NOMO-1 treated with DMSO at 0.1 percent for 48 hours (cell line): Measurements from ENCODE around the gene FEZ2.
A peak's percentile ranks its signal among the peaks of the same experiment; 100 is the strongest.

Source experiments
- DNase-seq: peaks from one replicate; lab custom pipeline; 2025; ENCODE audit not compliant: unreplicated experiment; lab: John Stamatoyannopoulos, UW

The FEZ2 gene

DNA sequence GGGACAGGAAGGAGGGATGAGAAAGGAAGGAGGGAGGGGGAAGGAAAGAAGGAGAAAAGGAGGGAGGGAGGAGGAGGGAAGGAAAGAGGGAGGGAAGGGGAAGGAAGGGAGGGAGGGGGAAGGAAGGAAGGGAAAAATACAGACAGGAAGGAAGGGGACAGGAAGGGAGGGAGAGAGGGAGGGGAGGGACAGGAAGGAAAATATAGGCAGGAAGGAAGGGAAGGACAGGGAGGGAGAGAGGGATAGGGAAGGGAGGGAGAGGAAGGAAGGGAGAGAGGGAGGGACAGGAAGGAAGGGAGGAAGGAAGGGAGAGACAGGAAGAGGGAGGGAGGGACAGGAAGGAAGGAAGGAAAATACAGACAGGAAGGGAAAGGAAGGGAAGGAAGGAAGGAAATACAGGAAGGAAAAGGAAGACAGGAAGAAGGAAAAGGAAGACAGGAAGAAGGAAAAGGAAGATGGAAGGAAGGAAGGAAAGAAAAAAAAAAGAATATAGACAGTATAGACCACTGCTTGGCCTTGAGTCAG lies 63.6 kb downstream of the FEZ2 start:
- no peak for DNase-seq

DNA sequence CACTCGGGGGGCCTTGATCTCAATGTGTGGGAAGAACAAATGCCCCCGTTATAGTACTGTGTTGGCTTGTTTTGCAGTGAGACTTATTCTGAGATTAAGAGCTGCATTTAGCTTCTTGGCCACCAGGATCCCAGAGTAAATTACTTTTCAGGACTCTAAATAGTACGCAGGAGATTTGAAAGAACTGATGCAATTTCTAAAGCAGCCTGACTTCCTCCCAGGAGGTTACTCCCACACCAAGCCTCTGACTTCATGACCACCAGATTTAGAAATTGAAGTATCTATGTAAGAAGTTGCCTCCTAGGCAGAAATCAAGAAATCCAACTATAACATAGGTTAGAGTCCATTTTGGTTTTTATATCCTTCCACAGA lies 67.0 kb downstream of the FEZ2 start:
- DNase-seq = peak; percentile 64

DNA sequence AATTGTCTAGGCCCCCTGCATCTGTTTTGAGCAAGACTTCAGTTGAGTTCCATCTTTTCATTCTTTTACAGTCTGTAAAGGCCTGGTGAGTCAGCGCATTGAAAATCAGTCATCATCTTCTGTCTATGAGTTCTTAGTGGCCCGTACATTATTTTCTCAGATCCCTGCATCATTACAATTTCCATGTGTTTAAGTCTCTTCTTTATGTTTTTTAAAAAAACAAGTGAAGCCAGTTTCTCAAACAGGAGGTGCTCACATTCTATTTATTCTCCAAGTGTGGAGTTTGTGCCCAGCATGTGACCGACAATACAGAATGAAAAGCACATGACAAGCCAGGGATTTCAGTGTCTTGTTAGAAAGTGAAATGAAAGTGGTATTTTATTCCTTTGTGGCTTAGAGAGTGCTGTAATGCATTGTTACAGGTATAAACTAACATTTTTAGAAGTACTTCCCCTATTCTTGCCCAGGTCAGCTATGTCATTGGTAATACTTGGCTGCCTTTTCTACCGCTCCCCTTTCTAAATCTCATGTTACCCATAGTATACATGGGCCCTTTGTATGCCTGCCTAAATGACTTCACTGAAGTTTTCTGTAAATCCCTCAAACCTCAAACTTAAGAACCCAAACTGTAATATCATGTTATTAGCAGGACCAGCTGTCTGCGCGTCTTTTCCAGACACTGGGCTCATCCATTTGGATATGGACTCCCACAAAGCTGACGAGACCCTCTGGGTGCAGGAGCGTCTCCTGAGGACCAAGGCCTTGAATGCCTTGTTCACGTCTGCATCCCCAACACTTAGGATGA lies 67.6 kb downstream of the FEZ2 start:
- DNase-seq = peak; percentile 39

DNA sequence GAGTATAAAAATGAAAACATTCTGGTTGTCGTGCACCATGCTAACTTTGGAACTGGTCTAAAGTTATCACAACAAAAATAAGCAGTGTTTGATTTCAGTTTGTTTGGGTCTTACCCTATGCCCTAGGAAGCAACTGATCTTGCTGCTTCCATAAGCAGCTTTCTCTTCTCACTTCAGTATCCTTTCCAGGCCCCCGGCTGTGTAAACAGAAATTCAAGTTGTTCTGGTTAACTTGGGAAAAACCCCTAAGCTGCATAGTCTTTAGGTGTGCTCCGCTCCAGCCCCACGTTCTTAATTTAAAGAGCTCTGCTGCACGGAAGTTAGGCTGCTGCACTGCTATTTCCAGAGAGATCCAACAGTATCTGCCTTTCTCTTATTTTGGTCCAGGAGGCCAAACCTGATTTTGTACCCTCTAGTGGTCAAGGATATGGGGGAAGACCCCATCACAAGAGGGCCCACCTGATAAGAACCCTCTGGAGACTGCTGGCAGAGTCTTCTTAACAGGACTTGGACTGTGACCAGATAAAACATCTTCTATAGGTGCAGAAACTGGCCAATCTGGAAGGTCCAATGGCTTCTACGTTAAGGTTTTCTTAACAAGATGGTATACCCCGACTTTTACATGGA lies 69.1 kb downstream of the FEZ2 start:
- DNase-seq = no peak

DNA sequence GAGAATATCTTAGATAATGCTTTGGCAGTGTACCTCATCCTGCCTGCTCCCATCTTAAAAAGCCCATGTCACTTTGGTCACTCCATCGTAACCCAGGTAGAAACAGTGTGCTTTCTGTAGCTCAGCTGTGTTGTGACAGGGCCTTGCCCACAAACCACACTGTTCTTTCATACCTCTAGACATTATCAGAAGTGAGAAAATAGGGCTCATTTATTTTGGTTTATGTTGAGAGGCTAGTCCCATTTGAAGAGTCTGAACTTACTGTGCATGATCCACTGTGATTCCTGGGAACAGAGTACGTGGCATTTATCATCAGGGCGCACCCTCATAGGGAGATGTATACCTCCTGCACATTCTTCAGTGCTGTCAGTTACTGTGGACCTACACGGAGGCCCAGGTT lies 69.7 kb downstream of the FEZ2 start:
- DNase-seq = no peak

DNA sequence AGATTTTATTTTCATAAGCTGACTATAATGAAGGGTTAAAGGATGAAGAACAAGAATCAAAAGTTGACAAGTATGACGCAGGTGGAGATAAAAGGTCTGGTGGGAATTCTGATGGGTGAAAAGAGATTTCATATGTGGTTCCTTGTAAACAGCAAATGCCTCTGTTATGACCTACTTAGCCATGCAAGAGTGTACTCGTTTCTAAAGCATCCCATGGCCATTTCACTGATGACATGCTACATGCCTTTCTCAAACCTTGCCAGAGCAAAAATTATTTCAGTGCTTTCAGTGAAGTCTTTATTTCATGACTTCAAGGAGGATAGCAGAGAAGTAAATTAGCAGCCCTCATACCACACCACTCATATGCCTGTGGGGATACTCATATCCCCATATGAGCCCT lies 71.7 kb downstream of the FEZ2 start:
- DNase-seq = no peak

DNA sequence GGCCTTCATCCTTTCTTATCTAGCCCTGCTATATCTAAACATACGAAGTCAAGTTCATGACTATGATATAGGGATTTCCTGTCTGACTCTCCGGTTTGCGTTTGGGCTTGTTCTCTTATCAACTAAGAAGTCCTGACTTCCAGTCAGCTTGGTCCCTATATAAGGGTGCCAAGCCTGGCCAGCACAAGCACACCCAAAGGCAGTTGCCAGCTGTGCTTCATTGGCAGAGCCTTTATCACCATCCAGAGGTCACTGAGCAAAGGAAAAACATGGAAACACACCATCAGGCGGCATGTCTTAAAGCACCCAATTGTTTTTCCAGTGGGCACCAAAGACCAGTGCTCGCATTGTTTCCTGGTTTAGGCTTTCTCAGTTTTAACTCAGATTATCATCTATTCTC lies 72.7 kb downstream of the FEZ2 start:
- no peak for DNase-seq

DNA sequence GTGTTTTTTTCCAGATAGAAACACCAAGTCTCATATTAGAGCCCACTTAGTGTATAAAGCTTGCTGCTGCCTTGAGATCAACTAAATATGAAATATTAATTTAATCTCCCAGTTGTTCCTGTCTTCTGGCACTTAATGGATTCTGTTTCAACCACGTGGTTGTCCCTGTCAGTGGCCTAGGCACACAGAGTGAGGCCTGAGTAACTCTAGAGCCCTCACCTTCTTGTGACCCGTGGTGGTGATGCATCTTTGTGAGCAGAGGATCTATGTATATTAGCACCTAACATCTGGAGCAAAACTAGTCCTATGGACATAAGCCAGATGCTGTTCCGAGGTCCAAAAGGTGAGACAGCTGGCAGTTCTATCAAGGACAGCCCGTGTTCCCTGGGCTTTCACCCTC lies 74.8 kb downstream of the FEZ2 start:
- no peak for DNase-seq

DNA sequence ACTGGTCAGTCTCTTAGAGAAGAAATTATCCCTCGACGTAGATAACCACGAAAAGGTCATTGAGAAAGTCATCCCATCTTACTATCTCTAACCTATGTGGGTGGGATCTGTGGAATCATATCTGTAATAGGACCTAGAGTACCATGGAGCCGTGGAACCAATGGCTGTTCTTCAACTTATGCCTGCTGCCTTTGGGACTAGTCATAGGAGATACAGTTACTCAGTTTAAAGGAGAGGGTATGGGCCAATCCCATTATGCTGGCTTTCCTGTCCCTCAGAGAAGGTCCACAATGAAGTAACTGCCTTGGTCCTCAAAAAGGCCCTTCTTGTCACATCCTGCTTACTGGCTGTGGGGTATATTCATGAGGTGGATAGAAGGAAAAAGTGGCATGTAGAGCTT lies 77.5 kb downstream of the FEZ2 start:
- no peak for DNase-seq

DNA sequence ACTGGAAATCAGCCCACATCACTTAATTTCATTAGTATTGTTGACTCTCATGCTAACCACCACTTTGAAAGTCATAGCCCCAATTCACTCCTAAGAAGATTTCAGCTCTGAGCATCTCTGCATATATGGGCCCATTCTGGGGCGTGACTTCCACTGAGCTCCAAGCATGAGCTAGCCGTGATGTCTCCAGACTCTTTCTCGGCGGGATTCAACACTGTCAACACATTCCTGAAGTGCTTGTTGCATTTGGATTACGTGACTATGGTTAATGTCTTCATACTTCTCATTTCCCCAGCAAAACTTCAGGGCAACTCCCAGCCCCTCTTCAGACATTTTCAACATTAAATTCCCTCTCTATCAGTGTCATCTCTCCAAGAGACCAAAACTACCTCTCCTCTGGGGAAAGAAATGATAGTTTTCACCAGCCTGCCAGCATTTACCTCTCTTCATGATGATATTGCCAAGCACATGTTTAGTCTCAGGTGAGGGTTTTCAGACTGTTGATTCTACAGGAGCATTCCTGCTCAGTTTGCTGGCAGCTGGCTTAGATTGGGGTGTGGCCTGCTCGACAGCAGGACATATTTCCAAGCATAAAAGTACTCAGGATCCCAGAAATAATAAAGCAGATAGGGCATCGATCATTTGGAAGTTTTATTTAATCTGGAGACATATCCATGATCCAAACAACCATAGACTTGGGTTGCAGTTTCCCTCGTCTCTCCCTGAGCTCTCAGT lies 81.7 kb downstream of the FEZ2 start:
- no peak for DNase-seq

DNA sequence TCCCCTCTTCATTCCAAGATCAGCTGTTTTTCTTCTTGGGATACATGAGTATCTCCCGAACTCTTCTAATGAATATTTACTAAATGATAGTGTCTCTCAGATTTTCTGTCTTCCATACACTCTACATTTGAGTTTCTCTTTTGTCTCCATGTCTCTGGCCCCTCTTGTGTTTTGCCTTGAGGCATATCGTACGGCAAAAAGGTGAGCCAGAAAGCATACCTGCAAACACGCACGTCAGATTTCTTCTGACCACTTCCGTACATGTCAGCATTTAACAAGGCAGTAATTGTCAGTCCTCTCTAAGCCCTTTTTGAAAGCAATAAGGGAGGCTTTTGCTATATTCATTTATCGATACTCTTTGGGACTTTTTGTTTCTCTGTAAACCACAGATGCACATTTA lies 82.4 kb downstream of the FEZ2 start:
- DNase-seq = no peak

DNA sequence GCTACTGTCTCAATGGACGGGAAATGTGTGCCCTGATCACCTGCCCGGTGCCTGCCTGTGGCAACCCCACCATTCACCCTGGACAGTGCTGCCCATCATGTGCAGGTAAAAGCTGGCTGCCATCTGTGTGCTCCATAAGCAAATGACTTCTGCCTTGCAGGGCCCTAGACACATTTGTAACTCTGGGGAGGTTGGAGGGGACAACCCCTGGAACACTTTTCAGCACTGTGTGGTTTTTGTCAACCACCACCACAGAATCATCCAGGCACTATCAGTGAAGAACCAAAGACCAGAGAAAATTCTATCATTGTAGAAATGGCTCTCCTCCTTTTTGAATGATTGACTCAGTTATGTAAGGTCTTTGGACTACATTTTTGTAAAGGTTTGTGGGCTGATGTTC lies 84.3 kb downstream of the FEZ2 start:
- no peak for DNase-seq

DNA sequence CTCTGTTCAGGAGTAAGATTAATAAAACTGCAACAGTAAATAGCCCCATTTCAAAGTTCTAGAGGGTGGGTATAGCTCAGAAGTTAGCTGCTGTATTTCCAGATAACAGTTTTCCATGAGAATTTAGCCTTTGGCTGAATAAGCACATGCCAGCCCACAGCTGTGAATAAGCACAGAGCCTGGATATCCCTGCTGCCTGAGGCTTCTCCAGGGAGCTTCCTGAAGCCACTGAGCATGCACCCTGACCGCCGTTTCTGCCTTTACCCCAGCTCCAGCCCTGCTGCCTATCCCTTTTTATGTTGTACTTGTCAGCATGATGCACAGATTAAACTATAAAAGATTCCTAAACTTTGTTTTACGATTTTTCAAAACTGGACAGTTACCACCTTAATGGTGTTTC lies 85.3 kb downstream of the FEZ2 start:
- DNase-seq = no peak

DNA sequence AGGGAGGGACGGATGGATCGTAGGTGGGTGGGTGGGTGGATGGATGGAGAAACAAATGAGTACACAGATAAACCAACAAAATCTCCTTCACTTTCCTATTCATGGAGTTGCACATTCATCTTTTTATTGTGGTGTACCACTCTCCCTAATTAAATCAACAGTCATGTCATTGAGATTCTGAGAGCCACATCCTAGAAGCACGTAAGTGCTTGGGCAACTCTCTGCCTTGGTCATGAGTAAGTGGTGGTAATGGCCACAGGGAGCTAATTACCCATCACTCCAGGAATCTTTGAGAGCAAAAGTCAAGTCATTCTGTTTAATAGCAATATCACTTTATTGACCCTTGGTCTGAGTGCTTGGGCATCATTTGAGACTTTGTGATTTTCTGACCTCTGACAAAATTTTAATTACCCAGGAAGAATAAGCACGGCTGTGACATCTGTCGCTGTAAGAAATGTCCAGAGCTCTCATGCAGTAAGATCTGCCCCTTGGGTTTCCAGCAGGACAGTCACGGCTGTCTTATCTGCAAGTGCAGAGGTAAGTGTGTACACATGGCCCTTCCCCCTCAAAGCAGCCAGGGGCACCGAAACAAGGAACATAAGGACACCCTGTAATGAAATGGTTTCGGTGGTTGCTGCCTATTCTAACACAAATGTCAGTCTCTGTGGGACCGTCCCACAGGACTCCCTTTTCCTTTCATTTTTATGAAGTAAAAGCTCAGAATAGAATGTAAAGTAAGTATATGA lies 85.9 kb downstream of the FEZ2 start:
- no peak for DNase-seq

DNA sequence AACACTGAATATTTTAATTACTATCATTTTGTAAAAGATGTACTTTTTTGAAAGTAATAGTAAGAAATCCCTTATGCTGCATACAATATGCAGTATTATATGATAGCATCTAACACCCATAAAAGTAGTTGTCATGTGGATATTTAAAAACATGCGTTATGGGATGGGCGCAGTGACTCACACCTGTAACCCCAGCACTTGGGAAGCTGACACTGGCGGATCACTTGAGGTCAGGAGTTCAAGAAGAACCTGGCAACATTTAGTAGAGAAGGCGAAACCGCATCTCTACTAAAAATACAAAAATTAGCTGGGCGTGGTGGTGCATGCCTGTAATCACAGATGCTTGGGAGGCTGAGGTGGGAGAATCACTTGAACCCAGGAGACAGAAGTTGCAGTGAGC lies 88.9 kb downstream of the FEZ2 start:
- DNase-seq = no peak

DNA sequence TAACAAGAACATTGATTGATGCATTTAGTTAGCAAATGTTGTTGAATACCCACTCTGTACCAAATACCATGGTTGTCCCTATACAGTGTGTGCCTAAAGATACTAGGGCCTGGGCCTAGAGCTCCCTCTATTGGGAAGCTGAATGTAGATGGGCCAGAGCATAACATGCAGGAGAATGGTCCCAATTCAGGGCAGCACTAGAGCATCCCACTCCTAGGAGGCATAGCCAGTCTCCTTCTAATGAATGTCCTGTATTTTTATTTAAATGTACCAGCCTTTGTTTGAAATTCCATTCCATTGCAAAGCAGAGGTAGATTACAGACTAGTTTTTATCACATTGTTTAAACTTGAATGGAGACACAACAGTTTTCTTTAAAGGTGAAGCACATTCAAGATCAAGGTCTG lies 90.6 kb downstream of the FEZ2 start:
- peak; percentile 21 for DNase-seq
